DND-41 (cell line): ENCODE results near the gene TCF12.

Experiments used
- EZH2 ChIP-seq: IDR thresholded peaks from 3 replicates; pipeline ENCODE4 v1.6.1; 2012; ENCODE audit warnings: borderline replicate concordance, low read depth, mild to moderate bottlenecking, moderate library complexity, low read length, inconsistent platforms; ENCODE audit not compliant: severe bottlenecking
- TF ChIP-seq, protein P1 (sequence below): IDR thresholded peaks from 2 replicates; pipeline ENCODE4 v1.5.1; 2012; ENCODE audit warnings: borderline replicate concordance, low read length, moderate library complexity, mild to moderate bottlenecking; ENCODE audit not compliant: poor library complexity, severe bottlenecking; ENCODE audit errors: extremely low read depth

GRCh38 chr15:57316451-57316850 is 398.0 kb downstream of the TCF12 start:
- TF ChIP-seq, protein P1, sequence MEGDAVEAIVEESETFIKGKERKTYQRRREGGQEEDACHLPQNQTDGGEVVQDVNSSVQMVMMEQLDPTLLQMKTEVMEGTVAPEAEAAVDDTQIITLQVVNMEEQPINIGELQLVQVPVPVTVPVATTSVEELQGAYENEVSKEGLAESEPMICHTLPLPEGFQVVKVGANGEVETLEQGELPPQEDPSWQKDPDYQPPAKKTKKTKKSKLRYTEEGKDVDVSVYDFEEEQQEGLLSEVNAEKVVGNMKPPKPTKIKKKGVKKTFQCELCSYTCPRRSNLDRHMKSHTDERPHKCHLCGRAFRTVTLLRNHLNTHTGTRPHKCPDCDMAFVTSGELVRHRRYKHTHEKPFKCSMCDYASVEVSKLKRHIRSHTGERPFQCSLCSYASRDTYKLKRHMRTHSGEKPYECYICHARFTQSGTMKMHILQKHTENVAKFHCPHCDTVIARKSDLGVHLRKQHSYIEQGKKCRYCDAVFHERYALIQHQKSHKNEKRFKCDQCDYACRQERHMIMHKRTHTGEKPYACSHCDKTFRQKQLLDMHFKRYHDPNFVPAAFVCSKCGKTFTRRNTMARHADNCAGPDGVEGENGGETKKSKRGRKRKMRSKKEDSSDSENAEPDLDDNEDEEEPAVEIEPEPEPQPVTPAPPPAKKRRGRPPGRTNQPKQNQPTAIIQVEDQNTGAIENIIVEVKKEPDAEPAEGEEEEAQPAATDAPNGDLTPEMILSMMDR = no peak
- TF ChIP-seq EZH2 = no peak
